Lower leg skin (tissue), 4 donors: Measurements from ENCODE around the gene SLC25A29. TPM values are rescaled to one million over a fixed set of nuclear protein-coding genes. Genes with fewer than 3 reads are reported as not detected.

Source experiments
- DNase-seq, 2 donors: peaks; one replicate each; pipeline ENCODE4 v3.0.0-alpha.2; 2019; ENCODE audit warnings: low spot score in 2 of 2
- H3K4me3 ChIP-seq: fragments of 200-600 bp; sonication (generic); 2 replicates; pipeline ENCODE4 v1.5.1; 2017; ENCODE audit warnings: mild to moderate bottlenecking, low read depth; ENCODE audit not compliant: poor library complexity, severe bottlenecking
- CTCF ChIP-seq, 3 donors: fragments of 450-650 bp; IDR thresholded peaks; one replicate each; pipeline ENCODE4 v1.5.1; 2016; ENCODE audit warnings: antibody characterized with exemption in 3 of 3, mild to moderate bottlenecking in 3 of 3, moderate library complexity in 2 of 3
- POLR2A ChIP-seq, 2 donors: fragments of 450-650 bp; IDR thresholded peaks; one replicate each; pipeline ENCODE4 v1.6.1; 2016 to 2017; ENCODE audit warnings: antibody characterized with exemption in 2 of 2, mild to moderate bottlenecking in 1 of 2, moderate library complexity in 1 of 2
- WGBS, 2 donors: methylation state at CpG; one replicate each; pipeline ENCODE4 v1.1.5; 2018; 5-methylcytosine and 5-hydroxymethylcytosine counted together
- intact Hi-C: fragments of 100-400 bp; cut with DNase I; formaldehyde crosslinking; loops from one replicate; pipeline ENCODE4 v1.15.0; 2023; ENCODE audit warnings: low total_unique reads
- total RNA-seq, 4 donors: library from RNA; depleted of rRNA; stranded (reverse); fragments of >200 nt; gene quantifications; one replicate each; pipeline ENCODE4 v1.1.0, GENCODE V29; 2016

Gene SLC25A29
- total RNA-seq, 4 donors from 2014 or later = 98.5 to 166 (median 134) TPM

- DNase-seq = no peak
- no peak for TF ChIP-seq CTCF (IDR thresholded peaks at IDR 0.05)
- no peak for TF ChIP-seq POLR2A (IDR thresholded peaks at IDR 0.05)
- H3K4me3 ChIP-seq = no peak overlapping the region
- 89 to 90% methylated on average over 8 of the region's 8 CpGs for WGBS, 2 donors
- intact Hi-C loops = no loop called here
Observed at GRCh38 chr14:100332797-100333196, 26.6 kb upstream of the SLC25A29 start.

- 81 to 86% methylated on average over 11 of the region's 11 CpGs for WGBS, 2 donors
- H3K4me3 ChIP-seq = no peak overlapping the region
- TF ChIP-seq POLR2A (IDR thresholded peaks at IDR 0.05) = no peak
- TF ChIP-seq CTCF (IDR thresholded peaks at IDR 0.05) = no peak
- no peak for DNase-seq
- intact Hi-C loops = no loop called here
Observed at GRCh38 chr14:100332071-100332639, 25.9 kb upstream of the SLC25A29 start.

GRCh38 chr14:100330388-100330931, 24.2 kb upstream of the SLC25A29 start:
- TF ChIP-seq CTCF (IDR thresholded peaks at IDR 0.05) (no peak), POLR2A (IDR thresholded peaks at IDR 0.05) (no peak)
- no peak for DNase-seq
- intact Hi-C loops = no loop called here
- no peak overlapping the region for H3K4me3 ChIP-seq
- 77 to 82% methylated on average over 9 to 13 of the region's 13 CpGs for WGBS, 2 donors

GRCh38 chr14:100330007-100330344, 23.7 kb upstream of the SLC25A29 start:
- no peak overlapping the region for H3K4me3 ChIP-seq
- WGBS, 2 donors = 85 to 90% methylated on average over 6 to 10 of the region's 11 CpGs
- DNase-seq = no peak
- no peak for TF ChIP-seq POLR2A (IDR thresholded peaks at IDR 0.05)
- no peak for TF ChIP-seq CTCF (IDR thresholded peaks at IDR 0.05)
- intact Hi-C loops = no loop called here

- DNase-seq = no peak
- WGBS, 2 donors = 81 to 93% methylated on average over 24 to 32 of the region's 36 CpGs
- H3K4me3 ChIP-seq = no peak overlapping the region
- TF ChIP-seq CTCF (IDR thresholded peaks at IDR 0.05) (no peak), POLR2A (IDR thresholded peaks at IDR 0.05) (no peak)
- intact Hi-C loops = no loop called here
Observed at GRCh38 chr14:100329233-100330006, 23.2 kb upstream of the SLC25A29 start.
